Subcutaneous adipose tissue (tissue), 4 donors: Measurements from ENCODE around the gene UBA5. TPM values are rescaled to one million over a fixed set of nuclear protein-coding genes. Genes with fewer than 3 reads are reported as not detected.

ENCODE experiments used
- total RNA-seq, 4 donors: library from RNA; depleted of rRNA; stranded (reverse); fragments of >200 nt; gene quantifications; one replicate each; pipeline ENCODE4 v1.1.0, GENCODE V29; 2016
- TF ChIP-seq, protein P1 (sequence below): fragments of 450-650 bp; IDR thresholded peaks from one replicate; pipeline ENCODE4 v1.5.1; 2016; ENCODE audit warnings: low read depth, mild to moderate bottlenecking, control low read depth, antibody characterized with exemption, moderate library complexity

UBA5 gene
- total RNA-seq, 4 donors from 2014 or later, result 26.7 to 31.9 (median 29.2) TPM

DNA sequence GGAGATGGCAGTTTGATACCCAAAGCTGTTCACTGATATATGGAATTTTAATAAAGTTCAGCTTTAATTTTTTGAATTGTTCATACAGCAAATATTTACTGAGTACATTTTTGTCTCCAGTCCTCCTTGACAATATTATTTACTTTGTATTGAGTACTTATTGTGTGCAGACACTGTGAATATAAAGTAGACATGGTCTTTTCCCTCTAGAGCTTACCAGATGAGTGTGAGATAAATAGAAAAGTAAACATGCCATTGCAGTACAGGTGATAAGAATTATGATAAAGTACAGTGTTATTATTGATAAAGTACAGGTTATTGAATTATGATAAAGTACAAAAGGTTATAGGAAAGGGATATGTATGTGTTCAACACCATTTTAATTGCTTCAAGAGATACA is 2.1 kb downstream of the UBA5 start:
- TF ChIP-seq, protein P1, sequence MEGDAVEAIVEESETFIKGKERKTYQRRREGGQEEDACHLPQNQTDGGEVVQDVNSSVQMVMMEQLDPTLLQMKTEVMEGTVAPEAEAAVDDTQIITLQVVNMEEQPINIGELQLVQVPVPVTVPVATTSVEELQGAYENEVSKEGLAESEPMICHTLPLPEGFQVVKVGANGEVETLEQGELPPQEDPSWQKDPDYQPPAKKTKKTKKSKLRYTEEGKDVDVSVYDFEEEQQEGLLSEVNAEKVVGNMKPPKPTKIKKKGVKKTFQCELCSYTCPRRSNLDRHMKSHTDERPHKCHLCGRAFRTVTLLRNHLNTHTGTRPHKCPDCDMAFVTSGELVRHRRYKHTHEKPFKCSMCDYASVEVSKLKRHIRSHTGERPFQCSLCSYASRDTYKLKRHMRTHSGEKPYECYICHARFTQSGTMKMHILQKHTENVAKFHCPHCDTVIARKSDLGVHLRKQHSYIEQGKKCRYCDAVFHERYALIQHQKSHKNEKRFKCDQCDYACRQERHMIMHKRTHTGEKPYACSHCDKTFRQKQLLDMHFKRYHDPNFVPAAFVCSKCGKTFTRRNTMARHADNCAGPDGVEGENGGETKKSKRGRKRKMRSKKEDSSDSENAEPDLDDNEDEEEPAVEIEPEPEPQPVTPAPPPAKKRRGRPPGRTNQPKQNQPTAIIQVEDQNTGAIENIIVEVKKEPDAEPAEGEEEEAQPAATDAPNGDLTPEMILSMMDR, result no peak

DNA sequence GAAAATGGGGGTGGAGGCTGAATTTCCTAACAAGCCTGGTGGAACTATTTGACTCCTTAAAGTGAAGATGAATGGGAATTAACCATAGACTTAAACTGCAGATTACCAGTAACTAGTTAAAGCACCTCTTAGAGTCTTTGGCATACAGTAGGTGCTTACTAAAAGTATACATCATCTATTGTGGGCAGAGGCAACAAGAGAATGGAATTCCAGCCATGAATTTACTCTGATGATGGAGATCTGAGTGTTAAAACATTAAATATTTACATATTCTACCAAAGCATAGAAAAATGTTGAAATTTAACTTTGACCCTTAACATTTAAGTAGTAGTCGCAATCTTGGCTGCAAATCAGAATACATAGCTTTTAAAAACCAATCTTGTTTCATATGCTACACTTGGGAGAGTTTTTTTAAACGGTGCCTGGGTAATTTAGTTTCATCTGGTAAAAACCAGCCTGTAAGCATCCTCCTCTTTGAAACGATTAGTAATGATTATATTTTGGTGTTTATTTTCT is 5.2 kb downstream of the UBA5 start:
- TF ChIP-seq, protein P1, result no peak

- TF ChIP-seq, protein P1, result no peak
Observed at GRCh38 chr3:132669256-132669777, 9.2 kb downstream of the UBA5 start.

- TF ChIP-seq, protein P1, result no peak
Observed at GRCh38 chr3:132675408-132675807, 15.3 kb downstream of the UBA5 start.

- TF ChIP-seq, protein P1, result no peak
Observed at GRCh38 chr3:132679911-132680310, 19.8 kb downstream of the UBA5 start.

GRCh38 chr3:132681421-132681820 is 21.3 kb downstream of the UBA5 start:
- TF ChIP-seq, protein P1, result no peak

GRCh38 chr3:132682201-132682600 is 22.1 kb downstream of the UBA5 start:
- TF ChIP-seq, protein P1, result no peak
